LoVo (cell line): ENCODE data around the gene ADRA2C.

Experiments used
- DNase-seq: peaks from one replicate; pipeline ENCODE4 v3.0.0-alpha.2; 2016; ENCODE audit warnings: low spot score

ADRA2C gene

GRCh38 chr4:3777669-3778068, 11.5 kb downstream of the ADRA2C start:
- no peak for DNase-seq

GRCh38 chr4:3779509-3779908, 13.3 kb downstream of the ADRA2C start:
- no peak for DNase-seq

- no peak for DNase-seq
These were observed 14.4 kb downstream of the ADRA2C start for GRCh38 chr4:3780347-3781171.

GRCh38 chr4:3781193-3781886, 15.2 kb downstream of the ADRA2C start:
- DNase-seq, result no peak

GRCh38 chr4:3781997-3782930, 16.1 kb downstream of the ADRA2C start:
- no peak for DNase-seq

- no peak for DNase-seq
These were observed 17.6 kb downstream of the ADRA2C start for GRCh38 chr4:3783693-3784306.

GRCh38 chr4:3784454-3785291, 18.5 kb downstream of the ADRA2C start:
- DNase-seq, result no peak

GRCh38 chr4:3785292-3785565, 19.0 kb downstream of the ADRA2C start:
- no peak for DNase-seq

GRCh38 chr4:3786196-3786869, 20.1 kb downstream of the ADRA2C start:
- peak; percentile 34 for DNase-seq

GRCh38 chr4:3787489-3788365, 21.5 kb downstream of the ADRA2C start:
- DNase-seq, result no peak

GRCh38 chr4:3788366-3788660, 22.1 kb downstream of the ADRA2C start:
- DNase-seq, result no peak

GRCh38 chr4:3789587-3789986, 23.4 kb downstream of the ADRA2C start:
- DNase-seq, result no peak

- DNase-seq, result no peak
These were observed 23.9 kb downstream of the ADRA2C start for GRCh38 chr4:3790006-3790561.

- no peak for DNase-seq
These were observed 25.1 kb downstream of the ADRA2C start for GRCh38 chr4:3791256-3791655.

GRCh38 chr4:3791910-3792542, 25.8 kb downstream of the ADRA2C start:
- peak; percentile 16 for DNase-seq

- no peak for DNase-seq
These were observed 26.6 kb downstream of the ADRA2C start for GRCh38 chr4:3792813-3793212.

- DNase-seq, result no peak
These were observed 27.4 kb downstream of the ADRA2C start for GRCh38 chr4:3793545-3793944.

- DNase-seq, result no peak
These were observed 30.8 kb downstream of the ADRA2C start for GRCh38 chr4:3796960-3797359.
